Peyer's patch (tissue), 4 donors: ENCODE data around the gene BMPR1B.

Experiments
- POLR2A ChIP-seq, 2 donors: fragments of 450-650 bp; IDR thresholded peaks; one replicate each; pipeline ENCODE4 v1.5.1; 2017; ENCODE audit warnings: antibody characterized with exemption in 2 of 2, mild to moderate bottlenecking in 2 of 2, moderate library complexity in 2 of 2
- TF ChIP-seq, protein P1 (sequence below), 6 experiments: fragments of 450-650 bp in 4 of 6; fragments of 200-600 bp in 2 of 6; sonication (generic) in 1 of 6; IDR thresholded peaks; one replicate each; pipeline ENCODE4 v1.5.1; 2017 to 2019; ENCODE audit warnings: antibody characterized with exemption in 6 of 6, mild to moderate bottlenecking in 3 of 6, moderate library complexity in 1 of 6

DNA sequence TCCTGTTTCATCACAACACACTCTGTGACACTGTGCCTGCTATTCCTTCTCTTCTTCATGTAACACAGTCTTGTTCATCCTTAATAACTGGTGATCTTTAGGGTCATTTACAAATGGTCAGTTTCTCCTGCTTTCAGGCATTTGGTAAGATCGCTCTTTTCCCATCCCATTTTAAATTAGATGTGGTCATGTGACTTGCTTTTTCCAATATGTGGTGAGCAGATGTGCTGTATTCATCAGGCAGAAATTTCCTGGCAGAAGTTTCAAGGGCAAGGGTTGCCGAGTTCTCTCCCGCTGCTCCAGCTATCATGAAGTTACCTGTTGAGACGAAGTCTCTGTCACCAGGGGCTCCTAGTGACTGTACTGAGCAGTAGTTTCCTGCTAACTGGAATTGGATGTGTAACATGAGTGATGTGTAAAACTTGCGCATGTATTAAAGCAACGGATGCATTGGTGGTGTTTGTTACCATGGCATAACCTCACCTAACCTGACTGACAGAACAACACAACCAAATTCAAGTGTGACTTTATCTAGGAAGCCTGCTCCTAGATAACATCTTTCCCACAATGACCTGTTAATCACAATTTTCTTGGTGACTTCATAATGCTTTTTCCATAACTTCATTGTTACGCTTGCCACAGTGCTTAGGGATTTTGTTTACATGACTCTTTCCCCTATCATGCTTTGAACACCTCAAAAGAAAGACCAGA lies 29.5 kb upstream of the BMPR1B start:
- TF ChIP-seq, protein P1, sequence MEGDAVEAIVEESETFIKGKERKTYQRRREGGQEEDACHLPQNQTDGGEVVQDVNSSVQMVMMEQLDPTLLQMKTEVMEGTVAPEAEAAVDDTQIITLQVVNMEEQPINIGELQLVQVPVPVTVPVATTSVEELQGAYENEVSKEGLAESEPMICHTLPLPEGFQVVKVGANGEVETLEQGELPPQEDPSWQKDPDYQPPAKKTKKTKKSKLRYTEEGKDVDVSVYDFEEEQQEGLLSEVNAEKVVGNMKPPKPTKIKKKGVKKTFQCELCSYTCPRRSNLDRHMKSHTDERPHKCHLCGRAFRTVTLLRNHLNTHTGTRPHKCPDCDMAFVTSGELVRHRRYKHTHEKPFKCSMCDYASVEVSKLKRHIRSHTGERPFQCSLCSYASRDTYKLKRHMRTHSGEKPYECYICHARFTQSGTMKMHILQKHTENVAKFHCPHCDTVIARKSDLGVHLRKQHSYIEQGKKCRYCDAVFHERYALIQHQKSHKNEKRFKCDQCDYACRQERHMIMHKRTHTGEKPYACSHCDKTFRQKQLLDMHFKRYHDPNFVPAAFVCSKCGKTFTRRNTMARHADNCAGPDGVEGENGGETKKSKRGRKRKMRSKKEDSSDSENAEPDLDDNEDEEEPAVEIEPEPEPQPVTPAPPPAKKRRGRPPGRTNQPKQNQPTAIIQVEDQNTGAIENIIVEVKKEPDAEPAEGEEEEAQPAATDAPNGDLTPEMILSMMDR (IDR thresholded peaks at IDR 0.05) = no peak
- no peak for TF ChIP-seq POLR2A (IDR thresholded peaks at IDR 0.05)
